Cortex of kidney (tissue), 1 donor: ENCODE data around the gene CAMK1D.

Source experiments
- DNase-seq: peaks from one replicate; lab custom pipeline; 2025; lab: John Stamatoyannopoulos, UW

The CAMK1D gene

GRCh38 chr10:12628964-12629766, 279.8 kb downstream of the CAMK1D start:
- no peak for DNase-seq

GRCh38 chr10:12629767-12630165, 280.4 kb downstream of the CAMK1D start:
- DNase-seq: no peak

- DNase-seq: no peak
Observed at GRCh38 chr10:12631216-12631615, 281.9 kb downstream of the CAMK1D start.

GRCh38 chr10:12631787-12632562, 282.6 kb downstream of the CAMK1D start:
- DNase-seq: no peak

GRCh38 chr10:12633776-12634620, 284.7 kb downstream of the CAMK1D start:
- no peak for DNase-seq

- no peak for DNase-seq
Observed at GRCh38 chr10:12634621-12634931, 285.2 kb downstream of the CAMK1D start.

- DNase-seq: no peak
Observed at GRCh38 chr10:12635127-12635541, 285.8 kb downstream of the CAMK1D start.

GRCh38 chr10:12636571-12636970, 287.2 kb downstream of the CAMK1D start:
- no peak for DNase-seq

GRCh38 chr10:12637649-12638048, 288.3 kb downstream of the CAMK1D start:
- DNase-seq: no peak

- no peak for DNase-seq
Observed at GRCh38 chr10:12638103-12638502, 288.8 kb downstream of the CAMK1D start.

- no peak for DNase-seq
Observed at GRCh38 chr10:12638781-12639180, 289.4 kb downstream of the CAMK1D start.

- DNase-seq: no peak
Observed at GRCh38 chr10:12639996-12640944, 290.9 kb downstream of the CAMK1D start.

GRCh38 chr10:12642036-12642435, 292.7 kb downstream of the CAMK1D start:
- no peak for DNase-seq

- no peak for DNase-seq
Observed at GRCh38 chr10:12643279-12643678, 293.9 kb downstream of the CAMK1D start.

- no peak for DNase-seq
Observed at GRCh38 chr10:12644380-12645144, 295.2 kb downstream of the CAMK1D start.

- DNase-seq: no peak
Observed at GRCh38 chr10:12645449-12645848, 296.1 kb downstream of the CAMK1D start.

GRCh38 chr10:12649012-12649584, 299.8 kb downstream of the CAMK1D start:
- no peak for DNase-seq

GRCh38 chr10:12650122-12650521, 300.8 kb downstream of the CAMK1D start:
- no peak for DNase-seq

GRCh38 chr10:12650538-12651298, 301.4 kb downstream of the CAMK1D start:
- DNase-seq: no peak
